Measurements from ENCODE around the gene AQP1.

DNA sequence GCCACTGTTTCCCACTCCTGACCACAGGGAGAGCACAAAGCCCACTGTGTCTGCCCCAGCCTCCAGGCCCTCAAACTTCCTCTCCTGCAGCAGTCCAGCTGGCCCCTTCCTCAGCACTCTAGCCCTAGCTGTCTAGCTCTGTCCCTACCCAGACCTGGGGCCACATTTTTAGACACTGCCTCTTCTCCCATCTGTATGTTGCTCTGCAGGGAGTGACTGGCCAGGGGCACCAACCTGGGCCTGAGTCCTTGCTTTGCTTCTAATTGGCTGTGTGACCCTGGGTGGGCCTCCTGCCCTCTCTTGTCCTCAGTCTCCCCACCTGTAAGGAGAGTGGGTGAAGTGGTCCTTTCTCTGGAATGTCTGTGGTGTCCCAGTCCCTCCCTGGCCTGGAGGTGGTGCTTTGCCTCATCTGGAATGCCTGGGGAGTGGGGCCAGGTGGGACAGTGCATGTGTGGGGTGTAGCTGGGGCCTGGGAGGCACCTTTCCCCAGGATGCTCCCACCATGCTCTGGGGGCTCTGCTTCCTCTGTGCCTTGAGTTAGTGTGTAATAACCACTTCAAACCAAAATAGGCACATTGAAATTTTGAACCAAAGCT is 25.1 kb downstream of the AQP1 start:
- TF ChIP-seq, protein P1, sequence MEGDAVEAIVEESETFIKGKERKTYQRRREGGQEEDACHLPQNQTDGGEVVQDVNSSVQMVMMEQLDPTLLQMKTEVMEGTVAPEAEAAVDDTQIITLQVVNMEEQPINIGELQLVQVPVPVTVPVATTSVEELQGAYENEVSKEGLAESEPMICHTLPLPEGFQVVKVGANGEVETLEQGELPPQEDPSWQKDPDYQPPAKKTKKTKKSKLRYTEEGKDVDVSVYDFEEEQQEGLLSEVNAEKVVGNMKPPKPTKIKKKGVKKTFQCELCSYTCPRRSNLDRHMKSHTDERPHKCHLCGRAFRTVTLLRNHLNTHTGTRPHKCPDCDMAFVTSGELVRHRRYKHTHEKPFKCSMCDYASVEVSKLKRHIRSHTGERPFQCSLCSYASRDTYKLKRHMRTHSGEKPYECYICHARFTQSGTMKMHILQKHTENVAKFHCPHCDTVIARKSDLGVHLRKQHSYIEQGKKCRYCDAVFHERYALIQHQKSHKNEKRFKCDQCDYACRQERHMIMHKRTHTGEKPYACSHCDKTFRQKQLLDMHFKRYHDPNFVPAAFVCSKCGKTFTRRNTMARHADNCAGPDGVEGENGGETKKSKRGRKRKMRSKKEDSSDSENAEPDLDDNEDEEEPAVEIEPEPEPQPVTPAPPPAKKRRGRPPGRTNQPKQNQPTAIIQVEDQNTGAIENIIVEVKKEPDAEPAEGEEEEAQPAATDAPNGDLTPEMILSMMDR (IDR thresholded peaks at IDR 0.05), result no peak
- TF ChIP-seq EZH2 (IDR thresholded peaks at IDR 0.05; ENCODE audit: borderline replicate concordance, insufficient read depth, low read depth, low read length, poor library complexity, severe bottlenecking), result no peak
